ENCODE results near the gene PYGO2.

PYGO2 gene, protein sequence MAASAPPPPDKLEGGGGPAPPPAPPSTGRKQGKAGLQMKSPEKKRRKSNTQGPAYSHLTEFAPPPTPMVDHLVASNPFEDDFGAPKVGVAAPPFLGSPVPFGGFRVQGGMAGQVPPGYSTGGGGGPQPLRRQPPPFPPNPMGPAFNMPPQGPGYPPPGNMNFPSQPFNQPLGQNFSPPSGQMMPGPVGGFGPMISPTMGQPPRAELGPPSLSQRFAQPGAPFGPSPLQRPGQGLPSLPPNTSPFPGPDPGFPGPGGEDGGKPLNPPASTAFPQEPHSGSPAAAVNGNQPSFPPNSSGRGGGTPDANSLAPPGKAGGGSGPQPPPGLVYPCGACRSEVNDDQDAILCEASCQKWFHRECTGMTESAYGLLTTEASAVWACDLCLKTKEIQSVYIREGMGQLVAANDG

DNA sequence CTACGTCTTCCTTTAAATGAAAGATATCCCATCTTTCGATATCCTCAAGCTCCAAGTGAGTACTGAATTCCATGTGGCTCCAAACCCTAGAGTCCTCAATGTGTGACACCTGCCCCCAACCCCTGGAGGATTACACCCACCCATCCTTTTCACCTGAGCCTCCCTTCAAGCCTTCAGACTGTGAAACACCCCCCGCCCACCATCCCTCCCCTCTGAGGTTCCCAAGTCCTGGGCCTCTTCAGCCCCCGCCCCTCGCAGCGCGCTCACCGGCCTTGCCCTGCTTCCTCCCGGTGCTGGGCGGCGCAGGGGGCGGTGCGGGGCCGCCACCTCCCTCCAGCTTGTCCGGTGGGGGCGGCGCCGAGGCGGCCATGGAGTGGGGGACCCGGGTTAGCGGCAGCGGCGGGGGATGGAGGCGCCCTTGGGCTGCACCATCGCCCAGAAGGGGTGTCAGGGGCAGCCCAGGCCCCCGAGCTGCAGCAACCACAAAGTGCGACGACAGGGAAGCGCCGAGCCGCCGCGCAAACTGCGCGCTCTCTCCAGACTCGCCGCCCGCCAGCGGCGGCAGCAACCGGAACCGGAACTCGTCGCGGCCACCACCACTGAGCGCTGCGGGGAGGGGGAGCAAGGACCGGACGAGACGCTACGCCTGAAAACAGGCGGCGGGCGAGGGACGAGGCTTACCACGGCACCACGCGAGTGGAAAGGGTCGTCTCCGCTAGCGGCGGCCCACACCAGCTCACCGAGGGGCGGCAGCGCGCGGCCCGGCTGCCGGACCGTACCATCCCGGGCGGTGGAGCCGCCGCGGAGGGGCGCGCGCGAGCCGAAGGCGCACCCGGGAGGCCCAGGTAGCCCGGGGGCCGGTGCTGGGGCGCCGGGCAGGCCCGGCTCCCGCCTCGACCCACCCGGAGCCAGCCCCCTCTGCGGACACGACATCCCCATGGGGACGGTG is at the start of gene PYGO2:
PYGO2 (minus strand) TSS at position 576 of the 949 bp plus-strand sequence; CDS start at position 370, 206 bp downstream.
- DNase-seq (ENCODE audit: low read depth in 1 of 2, low spot score in 1 of 2), result peak; percentile 67 to 69

DNA sequence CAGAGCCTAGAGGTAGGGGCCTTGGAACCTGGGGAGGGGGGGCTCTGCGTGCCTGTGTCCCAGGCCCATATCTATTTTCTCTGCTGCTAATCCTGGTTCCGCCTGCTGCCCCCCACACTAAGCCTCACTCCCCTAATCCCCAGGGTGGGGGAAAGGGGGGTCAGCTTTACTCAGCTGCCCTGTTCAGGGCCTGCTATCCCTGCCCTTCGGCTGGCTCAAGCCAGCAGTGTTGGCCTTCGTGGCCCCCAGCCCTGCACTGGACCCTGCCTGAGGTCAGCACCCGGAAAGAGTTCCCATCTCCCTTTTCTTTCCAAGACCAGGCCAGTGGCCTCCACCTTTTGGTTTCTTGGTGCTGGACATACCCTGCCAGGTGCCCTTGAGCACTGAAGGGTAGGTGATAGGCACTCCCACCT is 49.4 kb upstream of the PYGO2 start:
- DNase-seq (ENCODE audit: low read depth in 1 of 2, low spot score in 1 of 2), result no peak

DNA sequence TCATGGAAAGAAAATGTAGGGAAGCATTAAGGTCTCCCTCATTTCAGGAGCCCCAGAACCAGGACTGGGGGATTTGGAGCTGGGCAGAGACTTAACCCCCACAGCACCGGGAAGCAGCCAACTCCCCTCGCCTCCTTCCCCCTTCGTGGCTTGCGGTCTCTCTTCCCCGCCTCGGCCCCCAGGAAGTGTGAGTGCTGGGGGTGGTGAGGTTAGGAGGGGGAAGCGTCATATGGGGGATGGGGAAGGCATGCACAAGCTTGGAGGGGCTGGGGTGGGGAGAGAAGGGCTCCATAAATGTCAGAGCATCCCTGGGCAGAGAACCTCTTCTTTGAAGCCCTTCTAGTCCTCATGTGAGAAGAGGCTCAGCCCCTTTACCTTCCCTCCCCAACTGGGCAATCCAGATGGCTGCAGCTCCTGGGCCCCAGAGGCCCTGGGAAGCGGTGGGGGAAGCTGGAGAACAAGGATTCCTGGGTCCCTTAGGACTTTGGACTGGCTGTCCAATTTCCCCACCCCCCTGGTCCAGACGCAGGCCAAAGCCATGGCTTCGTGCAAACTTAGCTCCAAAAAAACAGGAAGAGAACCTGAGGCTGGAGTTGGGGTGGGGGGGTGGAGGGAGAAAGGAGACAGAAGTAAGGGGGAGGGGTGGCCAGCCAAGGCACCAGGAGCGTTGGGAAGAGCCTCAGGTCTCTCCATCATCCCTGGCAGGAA is 48.8 kb upstream of the PYGO2 start:
- DNase-seq (ENCODE audit: low read depth in 1 of 2, low spot score in 1 of 2), result no peak

DNA sequence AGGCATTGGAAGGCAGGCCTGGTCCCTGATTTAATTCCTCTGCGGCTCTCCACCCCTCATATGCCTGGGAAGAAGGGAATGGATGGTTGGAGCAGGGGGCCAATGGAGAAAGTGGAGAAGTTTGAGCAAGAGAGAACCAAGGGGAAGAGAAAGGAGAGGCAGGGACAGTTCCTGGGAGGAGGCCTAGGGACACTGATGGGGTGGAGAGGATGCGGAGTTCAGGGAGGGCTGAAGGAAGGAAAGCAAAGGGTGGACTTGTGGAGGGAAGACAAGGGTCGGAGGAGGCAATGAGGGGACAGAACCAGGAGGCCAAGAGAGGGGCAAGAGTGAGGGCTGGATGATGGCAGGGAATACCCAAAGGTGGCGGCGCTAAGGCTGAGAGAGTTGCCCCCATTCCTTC is 48.2 kb upstream of the PYGO2 start:
- DNase-seq (ENCODE audit: low read depth in 1 of 2, low spot score in 1 of 2), result no peak

DNA sequence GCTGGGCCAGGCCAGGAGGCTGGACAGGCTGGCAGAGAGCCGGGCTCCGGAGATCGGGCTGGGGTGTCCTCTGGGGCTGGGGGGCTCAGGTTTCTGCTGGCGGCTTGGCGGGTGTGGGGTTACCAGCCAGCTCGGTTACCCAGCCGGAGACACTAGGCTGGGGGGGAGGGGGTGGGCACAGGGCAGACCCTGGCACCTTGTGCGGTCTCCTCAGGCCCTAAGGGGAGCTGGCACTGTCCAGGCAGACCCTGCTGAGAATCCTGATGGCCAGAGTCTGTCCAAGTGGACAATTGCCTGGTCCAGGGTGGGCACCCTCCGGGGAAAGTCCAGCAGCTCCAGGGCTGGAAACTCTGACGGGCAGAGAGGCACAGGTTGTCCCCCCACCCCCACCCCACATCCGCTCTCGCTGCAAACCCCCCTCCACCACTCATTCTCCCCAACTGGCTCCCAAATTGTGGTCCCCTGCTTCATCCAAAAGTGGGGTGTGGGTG is 47.7 kb upstream of the PYGO2 start:
- DNase-seq (ENCODE audit: low read depth in 1 of 2, low spot score in 1 of 2), result no peak

DNA sequence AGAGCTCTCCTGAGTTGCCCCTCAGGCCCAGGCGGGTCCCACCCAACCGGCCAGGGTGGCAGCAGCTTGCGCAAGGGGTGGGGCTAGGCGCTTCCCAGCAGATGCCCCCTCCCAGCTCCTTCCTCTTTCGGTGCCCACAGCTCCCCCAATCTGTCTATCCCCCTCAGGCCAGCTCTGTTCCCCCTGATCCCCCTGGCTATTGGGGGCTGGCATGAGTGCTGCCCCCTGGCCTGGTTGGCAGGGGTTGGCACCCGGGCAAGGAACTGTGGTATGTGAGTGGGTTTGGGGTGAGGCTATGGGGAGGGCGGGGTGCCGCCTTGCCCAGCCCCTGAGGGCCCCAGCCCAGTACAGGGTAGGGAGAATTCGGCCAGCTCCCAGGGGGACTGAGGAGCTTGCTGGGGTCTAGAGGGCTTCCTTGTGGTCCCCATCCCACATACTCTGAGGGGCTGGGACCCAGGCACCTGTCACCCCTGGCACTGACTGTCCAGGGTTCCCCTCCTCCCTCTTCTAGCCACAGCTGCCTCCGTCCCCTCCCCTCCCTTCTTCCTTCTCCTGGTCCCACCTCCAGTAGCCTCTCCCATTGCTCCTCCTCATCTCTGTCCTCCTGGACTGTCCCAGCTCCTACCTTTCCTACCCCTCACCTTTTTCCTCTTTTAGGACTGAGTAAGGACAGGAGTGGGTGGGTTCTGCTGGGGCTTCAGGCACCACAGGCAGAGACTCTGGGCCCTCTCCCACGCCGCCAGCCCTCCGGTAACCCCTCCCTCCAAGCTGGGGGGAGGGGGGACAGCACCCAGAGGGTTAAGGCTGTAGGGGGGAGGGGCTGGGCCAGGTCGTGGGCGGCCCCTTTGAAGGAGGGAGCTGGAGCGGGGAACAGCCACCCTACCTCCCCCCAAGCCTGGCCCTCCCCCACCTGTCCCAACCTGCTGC is 46.7 kb upstream of the PYGO2 start:
- DNase-seq (ENCODE audit: low read depth in 1 of 2, low spot score in 1 of 2), result peak; percentile 41 to 60

DNA sequence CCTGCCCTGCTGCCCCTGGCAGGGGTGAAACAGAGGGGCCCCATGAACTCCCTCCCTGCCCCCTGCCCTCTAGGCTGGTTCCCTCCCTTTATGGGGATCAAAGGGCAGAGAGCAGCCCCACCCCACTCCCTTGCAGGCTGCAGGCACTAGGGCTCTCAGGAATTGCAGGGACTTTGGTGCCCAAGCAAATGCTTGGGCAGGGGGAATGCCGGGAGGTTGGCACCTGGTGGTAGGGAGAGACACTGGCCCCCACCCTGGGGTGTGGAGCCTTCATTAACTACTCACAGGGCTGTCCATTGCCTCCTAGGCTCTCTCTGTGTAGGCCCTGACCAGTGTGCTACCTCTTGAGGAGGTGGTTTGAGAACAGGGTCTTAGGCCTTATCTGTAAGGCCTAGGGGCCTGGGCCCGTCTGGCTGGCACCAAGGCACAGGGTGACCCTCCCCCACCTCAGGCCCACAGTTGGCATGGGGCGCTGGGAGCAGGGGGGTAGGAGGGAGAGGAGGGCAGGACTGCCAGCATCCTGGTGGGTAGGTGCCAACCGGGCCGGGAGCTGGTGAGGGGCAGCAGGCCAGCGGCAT is 45.8 kb upstream of the PYGO2 start:
- DNase-seq (ENCODE audit: low read depth in 1 of 2, low spot score in 1 of 2), result no peak

DNA sequence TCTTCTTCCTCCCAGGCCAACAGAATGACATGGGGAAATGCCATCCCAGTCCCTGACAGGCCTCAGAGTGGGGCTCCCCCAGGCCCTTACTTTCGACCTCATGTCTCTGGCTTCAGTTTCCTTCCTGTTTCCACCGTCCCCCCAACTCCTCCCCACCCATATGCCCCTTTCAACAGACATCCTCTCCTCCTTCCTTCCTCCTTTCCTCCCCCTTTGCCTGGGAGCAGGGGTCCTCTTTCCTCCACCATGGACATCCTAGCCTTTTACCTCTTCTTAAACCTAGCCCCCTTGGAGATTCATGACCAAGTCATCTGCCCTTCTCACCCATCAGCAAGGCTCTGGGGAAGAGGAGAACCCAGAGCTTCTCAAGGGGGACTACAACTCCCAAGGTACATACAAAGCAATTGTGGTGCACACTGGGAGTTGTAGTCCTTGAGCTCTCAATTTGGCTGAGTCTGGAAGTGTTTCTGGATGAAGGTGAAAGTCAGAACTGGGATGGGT is 45.1 kb upstream of the PYGO2 start:
- DNase-seq (ENCODE audit: low read depth in 1 of 2, low spot score in 1 of 2), result peak in 1 of 2 donors; percentile 46

DNA sequence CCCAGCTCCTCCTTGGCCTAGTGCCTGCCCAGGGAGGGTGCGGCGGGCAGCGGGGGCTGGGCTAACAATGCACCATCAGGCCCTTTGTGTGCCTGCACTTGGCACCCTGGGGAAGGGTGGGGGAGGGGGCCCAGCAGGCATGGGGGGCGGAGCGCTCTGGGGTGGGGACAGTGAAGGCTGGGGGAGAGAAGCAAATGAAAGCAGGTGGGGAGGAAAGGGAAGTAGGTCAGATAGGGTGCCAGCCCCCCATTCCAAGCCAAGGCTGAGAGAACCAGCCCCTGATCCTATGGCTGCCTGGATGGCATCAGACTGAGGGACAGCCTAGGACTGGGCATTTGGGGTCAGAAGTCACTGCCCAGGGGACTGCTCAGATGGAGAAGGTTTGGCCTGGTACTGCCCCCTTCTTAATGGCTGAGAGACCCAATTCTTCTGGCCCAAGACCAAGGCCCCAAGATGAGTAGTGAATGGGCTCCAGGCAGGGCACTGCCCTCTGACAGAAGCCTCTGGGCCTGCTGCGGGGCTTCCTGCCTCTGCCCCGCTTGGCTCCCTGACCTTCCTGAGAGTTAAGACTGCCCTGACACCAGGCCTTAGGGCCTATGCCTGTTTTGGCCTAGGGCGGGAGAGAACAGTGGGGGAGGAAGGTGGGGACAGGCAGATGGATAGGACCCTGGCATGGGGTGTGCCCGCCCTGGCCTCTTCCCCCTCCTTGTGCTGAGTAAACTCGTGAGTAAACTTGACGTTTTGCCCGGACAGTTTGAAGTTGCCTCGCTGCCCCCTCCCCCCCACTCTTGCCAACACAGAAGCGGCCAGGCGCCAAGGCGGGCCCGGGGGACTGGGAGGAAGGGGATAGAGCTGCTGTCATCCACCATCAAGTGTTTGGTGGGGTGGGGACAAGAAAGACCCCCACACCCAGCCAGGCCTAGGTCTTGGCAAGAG is 43.8 kb upstream of the PYGO2 start:
- DNase-seq (ENCODE audit: low read depth in 1 of 2, low spot score in 1 of 2), result no peak

DNA sequence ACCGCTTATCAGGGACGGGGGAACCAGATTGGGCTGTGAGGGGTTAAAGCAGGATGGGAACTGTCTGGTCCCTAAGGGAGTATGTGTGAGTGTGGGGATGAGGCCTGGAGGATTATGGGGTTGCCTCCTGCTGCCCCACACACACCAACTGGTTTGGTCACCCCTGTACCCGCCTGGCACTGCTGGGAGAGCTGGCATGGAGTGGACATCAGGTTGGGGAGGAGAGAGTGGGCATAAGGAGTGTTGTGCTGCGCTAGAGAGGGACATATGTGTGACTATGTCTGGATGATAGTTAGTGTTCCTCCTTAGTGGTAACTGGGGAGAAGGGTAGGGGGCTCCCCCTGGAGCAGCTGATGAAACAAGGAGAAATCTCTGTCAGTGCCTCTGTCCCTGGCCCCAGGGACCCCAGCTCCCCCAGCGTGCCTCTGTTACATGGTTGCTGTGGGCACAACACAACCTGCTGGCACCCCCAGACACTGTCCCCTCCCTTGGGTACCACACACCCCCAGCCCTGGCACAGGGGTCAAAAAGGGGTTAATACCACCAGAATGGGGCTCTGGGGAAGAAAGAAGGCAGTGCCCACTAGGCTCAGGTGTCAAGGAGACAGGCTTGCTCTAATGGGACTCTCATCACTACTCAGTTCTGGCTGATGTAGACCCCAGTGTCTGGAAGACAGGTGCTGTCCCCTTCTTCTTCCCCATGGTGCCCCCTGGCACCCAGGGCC is 42.9 kb upstream of the PYGO2 start:
- no peak for DNase-seq (ENCODE audit: low read depth in 1 of 2, low spot score in 1 of 2)

DNA sequence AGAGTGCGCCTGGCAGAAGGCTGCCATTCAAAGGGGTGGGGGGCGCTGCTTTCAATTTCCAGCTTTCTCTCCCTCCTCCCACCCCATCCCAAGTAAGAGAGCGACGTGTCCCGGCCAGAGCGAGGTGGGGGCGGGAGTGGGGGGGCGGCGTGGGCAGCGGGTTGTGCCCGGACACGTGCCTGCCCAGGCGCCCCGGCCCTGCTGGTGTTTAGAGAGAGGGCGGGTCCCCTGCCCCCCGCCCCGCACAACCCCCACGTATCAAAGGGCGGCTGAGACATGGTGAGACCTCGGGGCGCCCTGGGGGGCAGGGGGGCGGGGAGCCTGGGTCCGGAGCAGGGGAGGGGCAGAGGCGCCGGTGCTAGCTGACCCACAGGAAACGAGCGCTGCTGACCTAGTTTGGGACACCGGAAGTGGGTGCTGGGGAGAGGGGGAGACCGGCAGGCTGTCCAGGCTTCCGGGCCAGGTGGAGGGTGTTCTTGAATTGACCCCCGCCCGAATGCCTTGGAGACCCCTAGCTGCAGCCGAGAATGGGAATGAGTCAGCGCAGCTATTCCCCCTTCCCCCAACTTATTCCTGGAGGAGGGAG is 42.3 kb upstream of the PYGO2 start:
- no peak for DNase-seq (ENCODE audit: low read depth in 1 of 2, low spot score in 1 of 2)

DNA sequence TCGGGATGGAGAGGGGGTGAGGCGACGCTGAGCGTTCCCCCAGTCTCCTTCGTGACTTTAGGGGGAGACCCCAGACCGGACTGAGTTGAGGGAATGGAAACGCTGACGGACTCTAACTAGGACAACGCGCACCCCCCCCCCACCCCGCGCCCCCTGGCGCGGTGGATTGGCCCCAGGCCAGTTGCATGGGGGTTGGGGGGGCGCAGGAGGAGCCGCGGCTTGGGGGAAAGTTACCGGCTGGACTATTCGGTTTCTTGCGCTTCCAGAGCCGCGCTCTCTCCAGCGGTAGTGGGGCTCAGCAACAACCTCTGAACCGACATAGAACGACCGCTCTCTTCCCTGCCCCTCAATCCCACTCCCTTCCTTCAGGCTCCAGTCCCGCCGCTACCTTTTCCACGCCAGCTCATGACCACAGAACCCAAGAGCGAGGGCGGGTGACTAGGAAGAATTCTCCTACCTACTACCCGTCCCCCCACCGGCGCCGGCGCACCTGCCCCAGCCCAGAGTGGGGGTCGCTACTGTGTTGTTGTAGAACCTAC is 41.7 kb upstream of the PYGO2 start:
- no peak for DNase-seq (ENCODE audit: low read depth in 1 of 2, low spot score in 1 of 2)

DNA sequence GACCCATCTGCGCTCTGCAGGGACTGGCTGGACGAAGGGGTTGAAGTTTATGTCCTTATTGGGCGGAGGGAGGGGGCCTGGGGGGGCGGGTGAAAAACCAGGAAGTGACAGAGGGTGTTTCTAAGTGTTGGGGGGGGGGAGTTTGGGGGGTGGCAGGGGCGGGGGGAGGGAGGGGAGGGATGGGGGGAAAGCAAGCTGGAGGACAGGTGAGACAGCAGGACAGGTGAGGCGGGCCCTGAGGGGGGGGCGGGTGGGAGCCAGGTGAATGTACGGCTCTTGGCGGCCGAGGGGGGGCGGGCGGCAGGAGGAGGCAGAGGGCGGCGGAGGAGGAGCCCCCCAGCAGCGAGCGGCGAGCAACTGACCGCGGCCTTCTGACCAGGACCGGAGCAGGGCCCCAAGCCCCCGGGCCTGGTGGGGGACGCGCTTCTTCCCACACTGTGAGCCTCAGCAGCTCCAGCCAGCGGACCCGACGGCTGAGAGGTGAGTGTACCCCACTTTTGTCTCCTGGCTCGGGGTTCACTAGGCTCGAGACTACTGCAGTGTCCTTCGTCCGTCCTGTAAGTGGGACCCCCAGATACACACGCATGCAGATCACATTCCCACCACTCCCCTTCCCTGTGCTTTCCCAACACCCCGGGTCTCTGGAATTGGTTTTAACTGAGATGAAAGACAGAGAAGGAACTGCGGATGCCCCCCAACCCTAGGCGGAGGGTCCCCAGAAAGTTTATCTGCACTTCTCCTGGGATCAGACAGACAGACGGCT is 41.1 kb upstream of the PYGO2 start, which contains the start of gene ZBTB7B:
ZBTB7B (plus strand) TSS at position 339 of the 763 bp plus-strand sequence. CDS start 11,859 bp downstream, outside the sequence.
- DNase-seq (ENCODE audit: low read depth in 1 of 2, low spot score in 1 of 2), result no peak

DNA sequence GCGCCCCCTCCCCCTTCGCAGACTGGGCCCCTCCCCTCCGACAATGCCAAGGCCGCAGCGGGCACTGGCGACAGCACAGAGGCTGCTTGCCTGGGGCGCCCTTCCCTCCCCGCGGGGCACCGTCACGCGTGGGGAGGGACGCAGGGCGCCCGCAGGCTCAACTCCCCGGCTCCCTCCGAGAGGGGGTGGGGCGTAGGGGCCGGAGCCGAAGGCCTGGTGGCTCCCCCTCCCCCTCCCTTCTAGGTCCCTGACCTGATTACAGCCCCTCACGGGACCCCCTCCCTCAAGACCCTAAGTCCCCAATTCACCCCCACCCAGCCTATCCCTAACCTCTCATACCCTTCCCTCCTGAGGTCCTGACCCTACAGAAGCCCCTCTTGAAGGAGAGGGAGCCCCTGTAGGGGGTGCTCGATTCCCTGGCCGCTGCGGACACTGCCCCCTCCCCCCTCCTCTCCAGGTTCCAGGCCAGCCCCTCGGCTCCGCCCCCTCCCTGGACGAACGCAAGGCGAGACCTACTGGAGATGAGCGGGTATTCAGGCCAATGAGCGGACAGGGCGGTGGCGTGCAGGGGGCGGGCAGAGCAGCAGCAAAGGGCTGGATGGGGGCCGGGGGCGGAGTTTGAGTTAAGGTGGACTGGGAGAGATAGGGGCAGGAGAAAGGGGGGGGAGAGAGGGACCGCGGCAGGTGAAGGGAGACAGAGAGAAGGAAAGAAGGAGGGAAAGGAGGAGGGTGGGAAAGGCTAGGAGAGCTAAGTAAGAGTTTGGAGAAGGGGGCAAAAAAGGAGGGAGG is 40.3 kb upstream of the PYGO2 start:
- peak; percentile 95 to 99 for DNase-seq (ENCODE audit: low read depth in 1 of 2, low spot score in 1 of 2)

DNA sequence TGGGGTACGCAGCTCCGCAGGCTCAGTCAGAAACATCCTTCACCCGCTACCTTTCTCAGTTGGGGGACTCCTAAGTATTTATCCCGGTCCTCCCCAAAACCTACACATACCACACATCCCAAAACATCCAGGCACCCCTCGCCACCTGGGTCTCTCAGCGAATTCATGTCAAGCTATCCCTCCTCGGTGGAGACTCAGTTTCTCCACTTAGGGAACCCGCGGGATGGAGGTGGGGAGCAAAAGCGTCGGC is 39.8 kb upstream of the PYGO2 start:
- peak in 1 of 2 donors; percentile 43 for DNase-seq (ENCODE audit: low read depth in 1 of 2, low spot score in 1 of 2)
